WTC11 (cell line): ENCODE measurements around the gene IL26.

Source experiments
- ATF3 ChIP-seq: sonication (generic); formaldehyde crosslinking; conservative IDR thresholded peaks from 2 replicates; pipeline ENCODE4 v1.8.1; 2022; ENCODE audit warnings: mild to moderate bottlenecking, missing genetic modification reagents
- JUN ChIP-seq: sonication (generic); formaldehyde crosslinking; IDR thresholded peaks from 2 replicates; pipeline ENCODE4 v1.8.0; 2023; ENCODE audit warnings: mild to moderate bottlenecking, missing genetic modification reagents
- KAT7 ChIP-seq: sonication (generic); formaldehyde crosslinking; IDR thresholded peaks from 2 replicates; pipeline ENCODE4 v1.8.1; 2023; ENCODE audit warnings: missing genetic modification reagents, mild to moderate bottlenecking, borderline replicate concordance
- MAX ChIP-seq: sonication (generic); formaldehyde crosslinking; IDR thresholded peaks from 2 replicates; pipeline ENCODE4 v1.8.0; 2022; ENCODE audit warnings: mild to moderate bottlenecking, missing genetic modification reagents
- RELA ChIP-seq: sonication (generic); formaldehyde crosslinking; IDR thresholded peaks from 2 replicates; pipeline ENCODE4 v1.8.1; 2022; ENCODE audit warnings: missing genetic modification reagents, mild to moderate bottlenecking, borderline replicate concordance
- TP53 ChIP-seq: sonication (generic); formaldehyde crosslinking; IDR thresholded peaks from 2 replicates; pipeline ENCODE4 v1.8.1; 2023; ENCODE audit warnings: mild to moderate bottlenecking, missing genetic modification reagents
- TF ChIP-seq, protein P1 (sequence below): fragments of 200-600 bp; IDR thresholded peaks from 2 replicates; pipeline ENCODE4 v1.8.0; 2022; ENCODE audit warnings: antibody characterized with exemption

GRCh38 chr12:68203460-68203875 lies 22.1 kb downstream of the IL26 start:
- TF ChIP-seq, protein P1, sequence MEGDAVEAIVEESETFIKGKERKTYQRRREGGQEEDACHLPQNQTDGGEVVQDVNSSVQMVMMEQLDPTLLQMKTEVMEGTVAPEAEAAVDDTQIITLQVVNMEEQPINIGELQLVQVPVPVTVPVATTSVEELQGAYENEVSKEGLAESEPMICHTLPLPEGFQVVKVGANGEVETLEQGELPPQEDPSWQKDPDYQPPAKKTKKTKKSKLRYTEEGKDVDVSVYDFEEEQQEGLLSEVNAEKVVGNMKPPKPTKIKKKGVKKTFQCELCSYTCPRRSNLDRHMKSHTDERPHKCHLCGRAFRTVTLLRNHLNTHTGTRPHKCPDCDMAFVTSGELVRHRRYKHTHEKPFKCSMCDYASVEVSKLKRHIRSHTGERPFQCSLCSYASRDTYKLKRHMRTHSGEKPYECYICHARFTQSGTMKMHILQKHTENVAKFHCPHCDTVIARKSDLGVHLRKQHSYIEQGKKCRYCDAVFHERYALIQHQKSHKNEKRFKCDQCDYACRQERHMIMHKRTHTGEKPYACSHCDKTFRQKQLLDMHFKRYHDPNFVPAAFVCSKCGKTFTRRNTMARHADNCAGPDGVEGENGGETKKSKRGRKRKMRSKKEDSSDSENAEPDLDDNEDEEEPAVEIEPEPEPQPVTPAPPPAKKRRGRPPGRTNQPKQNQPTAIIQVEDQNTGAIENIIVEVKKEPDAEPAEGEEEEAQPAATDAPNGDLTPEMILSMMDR, result no peak
- TF ChIP-seq KAT7 (CRISPR knock-in tag) (no peak), RELA (CRISPR knock-in tag) (no peak), ATF3 (CRISPR knock-in tag) (no peak), TP53 (no peak), MAX (no peak), JUN (CRISPR knock-in tag) (no peak)
